Liver (tissue), 3 donors: ENCODE measurements around the gene CHML.

Experiments used
- CTCF ChIP-seq: fragments of 150-350 bp; IDR thresholded peaks from 2 replicates; pipeline ENCODE4 v1.5.1; 2017; ENCODE audit warnings: improper control_type of control experiment, low read depth, low read length; ENCODE audit not compliant: missing input control
- FOXA1 ChIP-seq: IDR thresholded peaks from 2 replicates; pipeline ENCODE4 v1.6.1; 2016; ENCODE audit warnings: antibody characterized with exemption
- GABPA ChIP-seq, 2 donors: IDR thresholded peaks in 1 of 2; conservative IDR thresholded peaks in 1 of 2; 2 replicates each; pipeline ENCODE4 v1.6.1; 2016; ENCODE audit warnings: antibody characterized with exemption in 2 of 2, mild to moderate bottlenecking in 1 of 2, moderate library complexity in 1 of 2
- HNF4G ChIP-seq: IDR thresholded peaks from 2 replicates; pipeline ENCODE4 v1.6.1; 2016; ENCODE audit warnings: antibody characterized with exemption
- RAD21 ChIP-seq, 2 donors: IDR thresholded peaks; 2 replicates each; pipeline ENCODE4 v1.6.1; 2016; ENCODE audit warnings: antibody characterized with exemption in 2 of 2, mild to moderate bottlenecking in 2 of 2
- REST ChIP-seq: IDR thresholded peaks from 2 replicates; pipeline ENCODE4 v1.6.1; 2016; ENCODE audit warnings: antibody characterized with exemption, mild to moderate bottlenecking
- TAF1 ChIP-seq: conservative IDR thresholded peaks from 2 replicates; pipeline ENCODE4 v1.6.1; 2016; ENCODE audit warnings: antibody characterized with exemption, mild to moderate bottlenecking
- YY1 ChIP-seq: IDR thresholded peaks from 2 replicates; pipeline ENCODE4 v1.6.1; 2016; ENCODE audit warnings: antibody characterized with exemption, mild to moderate bottlenecking
- TF ChIP-seq, protein P1 (sequence below): IDR thresholded peaks from 2 replicates; pipeline ENCODE4 v1.6.1; 2016; ENCODE audit warnings: antibody characterized with exemption
- TF ChIP-seq, protein P2 (sequence below): IDR thresholded peaks from 2 replicates; pipeline ENCODE4 v1.6.1; 2016; ENCODE audit warnings: antibody characterized with exemption
- donor health status: healthy.
- donor health status: healthy.

DNA sequence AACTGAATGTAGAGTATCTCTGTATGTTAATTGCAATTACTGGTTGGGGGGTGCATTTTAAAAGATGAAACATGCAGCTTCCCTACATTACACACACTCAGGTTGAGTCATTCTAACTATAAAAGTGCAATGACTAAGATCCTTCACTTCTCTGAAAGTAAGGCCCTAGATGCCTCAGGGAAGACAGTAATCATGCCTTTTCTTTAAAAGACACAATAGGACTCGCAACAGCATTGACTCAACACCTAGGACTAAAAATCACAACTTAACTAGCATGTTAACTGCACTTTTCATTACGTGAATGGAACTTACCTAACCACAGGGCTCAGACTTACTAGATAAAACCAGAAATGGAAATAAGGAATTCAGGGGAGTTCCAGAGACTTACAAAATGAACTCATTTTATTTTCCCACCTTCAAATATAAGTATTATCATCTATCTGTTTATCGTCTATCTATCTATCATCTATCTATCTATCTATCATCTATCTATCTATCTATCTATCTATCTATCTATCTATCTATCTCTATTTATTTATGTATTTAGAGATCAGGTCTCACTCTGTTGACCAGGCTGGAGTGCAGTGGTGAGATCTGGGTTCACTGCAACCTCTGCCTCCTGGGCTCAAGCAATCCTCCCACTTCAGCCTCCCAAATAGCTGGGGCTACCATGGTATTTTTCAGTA is 47.8 kb downstream of the CHML start:
- TF ChIP-seq HNF4G (no peak), REST (no peak), YY1 (no peak), FOXA1 (no peak), TAF1 (no peak), CTCF (no peak), GABPA (IDR thresholded peaks at IDR 0.05 in 1 of 2, conservative IDR thresholded peaks at IDR 0.05 in 1 of 2) (no peak), RAD21 (IDR thresholded peaks at IDR 0.05) (no peak)
- TF ChIP-seq, protein P1, sequence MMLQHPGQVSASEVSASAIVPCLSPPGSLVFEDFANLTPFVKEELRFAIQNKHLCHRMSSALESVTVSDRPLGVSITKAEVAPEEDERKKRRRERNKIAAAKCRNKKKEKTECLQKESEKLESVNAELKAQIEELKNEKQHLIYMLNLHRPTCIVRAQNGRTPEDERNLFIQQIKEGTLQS, result no peak
- TF ChIP-seq, protein P2, sequence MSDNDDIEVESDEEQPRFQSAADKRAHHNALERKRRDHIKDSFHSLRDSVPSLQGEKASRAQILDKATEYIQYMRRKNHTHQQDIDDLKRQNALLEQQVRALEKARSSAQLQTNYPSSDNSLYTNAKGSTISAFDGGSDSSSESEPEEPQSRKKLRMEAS, result no peak
